DOHH2 (cell line): ENCODE data around the gene DCTN2.
"Not testable (repeated sequence)": the region's sequence is repeated elsewhere in the genome, so short reads cannot be mapped to it uniquely, and the experiment has no call there.

Experiments used
- CTCF ChIP-seq: fragments of 200-600 bp; sonication (generic); IDR thresholded peaks from one replicate; pipeline ENCODE4 v1.5.1; 2014; ENCODE audit warnings: antibody characterized with exemption, mild to moderate bottlenecking, low read depth, low read length; ENCODE audit not compliant: poor library complexity, severe bottlenecking
- EZH2phosphoT487 ChIP-seq: fragments of 200-600 bp; sonication (generic); IDR thresholded peaks from 2 replicates; pipeline ENCODE4 v1.6.1; 2017; ENCODE audit warnings: borderline replicate concordance, mild to moderate bottlenecking, antibody characterized with exemption, low read length, moderate library complexity, mixed read lengths

- TF ChIP-seq CTCF, EZH2phosphoT487: not testable (repeated sequence)
These were observed 14.1 kb upstream of the DCTN2 start for GRCh38 chr12:57561117-57561516.
